Endometrial microvascular endothelial cells (primary cell): ENCODE data around the gene MRPL52. TPM values are rescaled to one million over a fixed set of nuclear protein-coding genes. Genes with fewer than 3 reads are reported as not detected.

Source experiments
- in situ Hi-C: cut with HindIII; loops from 2 replicates; pipeline ENCODE4 v1.10.0; 2017; ENCODE audit warnings: low sequenced_read_pairs, low pct_unique_long_range_greater_than_20kb; ENCODE audit errors: inconsistent ontology term
- total RNA-seq: library from RNA; depleted of rRNA; stranded (reverse); fragments of >200 nt; gene quantifications from one replicate; pipeline ENCODE4 v1.2.3, GENCODE V29; 2015; ENCODE audit errors: inconsistent ontology term

The MRPL52 gene
- total RNA-seq, 1 donor from 2014 or later: 310 TPM

GRCh38 chr14:22872833-22873520 is 43.3 kb downstream of the MRPL52 start:
- in situ Hi-C loops: no loop called here

GRCh38 chr14:22875003-22875747 is 45.5 kb downstream of the MRPL52 start:
- in situ Hi-C loops: no loop called here

GRCh38 chr14:22875748-22876319 is 46.1 kb downstream of the MRPL52 start:
- in situ Hi-C loops: no loop called here

GRCh38 chr14:22877000-22877501 is 47.4 kb downstream of the MRPL52 start:
- in situ Hi-C loops: no loop called here

- in situ Hi-C loops: no loop called here
Measured at GRCh38 chr14:22878271-22879246, 48.9 kb downstream of the MRPL52 start.

- in situ Hi-C loops: no loop called here
Measured at GRCh38 chr14:22882064-22882463, 52.4 kb downstream of the MRPL52 start.

- in situ Hi-C loops: no loop called here
Measured at GRCh38 chr14:22882529-22883172, 53.0 kb downstream of the MRPL52 start.

- in situ Hi-C loops: no loop called here
Measured at GRCh38 chr14:22883173-22883976, 53.7 kb downstream of the MRPL52 start, which contains the start of gene REM2. REM2 (plus strand) TSS chr14:22883222; CDS start chr14:22883288, 66 bp downstream.

GRCh38 chr14:22884076-22884737 is 54.5 kb downstream of the MRPL52 start:
- in situ Hi-C loops: no loop called here

Other genes with a start within 250 kb of the MRPL52 start
- 480 TPM for gene DAD1, start 240.7 kb upstream of the MRPL52 start, total RNA-seq
- gene ABHD4, start 231.6 kb upstream of the MRPL52 start, total RNA-seq: 15.4 TPM
- not detected for gene OR6J1, start 185.5 kb upstream of the MRPL52 start, total RNA-seq
- gene OXA1L, start 63.2 kb upstream of the MRPL52 start, total RNA-seq: 203 TPM
- gene SLC7A7, start 14.5 kb upstream of the MRPL52 start, total RNA-seq: 20.1 TPM
- 416 TPM for gene MMP14, start 6.7 kb downstream of the MRPL52 start, total RNA-seq
- gene LRP10, start 41.9 kb downstream of the MRPL52 start, total RNA-seq: 136 TPM
- gene REM2, start 53.3 kb downstream of the MRPL52 start, total RNA-seq: not detected
- 112 TPM for gene RBM23, start 89.3 kb downstream of the MRPL52 start, total RNA-seq
- 91.2 TPM for gene PRMT5, start 99.5 kb downstream of the MRPL52 start, total RNA-seq
- gene HAUS4, start 127.2 kb downstream of the MRPL52 start, total RNA-seq: 72.8 TPM
- gene AJUBA, start 152.7 kb downstream of the MRPL52 start, total RNA-seq: 62.3 TPM
- gene C14orf93, start 180.3 kb downstream of the MRPL52 start, total RNA-seq: 7.4 TPM
- gene PSMB5, start 205.0 kb downstream of the MRPL52 start, total RNA-seq: 352 TPM
- not detected for gene PSMB11, start 212.3 kb downstream of the MRPL52 start, total RNA-seq
- gene CDH24, start 227.6 kb downstream of the MRPL52 start, total RNA-seq: 17.2 TPM